ENCODE measurements around the gene ARSJ.

ARSJ gene

GRCh38 chr4:113951263-113951662 lies 28.2 kb downstream of the ARSJ start:
- Histone ChIP-seq H3K4me3 (ENCODE audit: low read length) (no peak overlapping the region), H3K9me3 (ENCODE audit: control insufficient read depth, insufficient read depth, low read length) (no peaks in the 10 kb centered on the region), H3K36me3 (ENCODE audit: control insufficient read depth, low read length) (no peaks in the 10 kb centered on the region), H3K4me1 (ENCODE audit: control insufficient read depth, low read length) (no peaks in the 10 kb centered on the region), H4K20me1 (ENCODE audit: control insufficient read depth, insufficient read depth, low read depth, low read length) (no peaks in the 10 kb centered on the region), H3F3A (ENCODE audit: control insufficient read depth, insufficient read depth) (no peaks in the 10 kb centered on the region), H3K9me2 (replicated peaks; ENCODE audit: control insufficient read depth, low read length) (no peaks in the 10 kb centered on the region), H3K27ac (ENCODE audit: low read depth, low read length) (no peak overlapping the region), H3K27me3 (ENCODE audit: control insufficient read depth, low read length) (peaks cover 19% of the 10 kb centered on the region), H3K4me2 (ENCODE audit: low read length) (no peak overlapping the region), H3K79me2 (ENCODE audit: control insufficient read depth, low read length) (no peaks in the 10 kb centered on the region)
- TF ChIP-seq EZH2phosphoT487 (IDR thresholded peaks at IDR 0.05; ENCODE audit: borderline replicate concordance, low read length) (no peak), CTCF (IDR thresholded peaks at IDR 0.05; ENCODE audit: low read depth, low read length, poor library complexity, severe bottlenecking) (no peak)

GRCh38 chr4:113950207-113950606 lies 29.2 kb downstream of the ARSJ start:
- H3K9me2 ChIP-seq (replicated peaks; ENCODE audit: control insufficient read depth, low read length): no peaks in the 10 kb centered on the region
- H3K9me3 ChIP-seq (ENCODE audit: control insufficient read depth, insufficient read depth, low read length): no peaks in the 10 kb centered on the region
- H3F3A ChIP-seq (ENCODE audit: control insufficient read depth, insufficient read depth): no peaks in the 10 kb centered on the region
- H3K36me3 ChIP-seq (ENCODE audit: control insufficient read depth, low read length): no peaks in the 10 kb centered on the region
- no peaks in the 10 kb centered on the region for H3K4me1 ChIP-seq (ENCODE audit: control insufficient read depth, low read length)
- H3K27ac ChIP-seq (ENCODE audit: low read depth, low read length): no peak overlapping the region
- H3K27me3 ChIP-seq (ENCODE audit: control insufficient read depth, low read length): peaks cover 19% of the 10 kb centered on the region
- no peaks in the 10 kb centered on the region for H3K79me2 ChIP-seq (ENCODE audit: control insufficient read depth, low read length)
- H3K4me2 ChIP-seq (ENCODE audit: low read length): no peak overlapping the region
- no peaks in the 10 kb centered on the region for H4K20me1 ChIP-seq (ENCODE audit: control insufficient read depth, insufficient read depth, low read depth, low read length)
- no peak overlapping the region for H3K4me3 ChIP-seq (ENCODE audit: low read length)
- TF ChIP-seq EZH2phosphoT487 (IDR thresholded peaks at IDR 0.05; ENCODE audit: borderline replicate concordance, low read length): no peak
- no peak for TF ChIP-seq CTCF (IDR thresholded peaks at IDR 0.05; ENCODE audit: low read depth, low read length, poor library complexity, severe bottlenecking)

- H3K4me1 ChIP-seq (ENCODE audit: control insufficient read depth, low read length): no peaks in the 10 kb centered on the region
- no peaks in the 10 kb centered on the region for H3K9me2 ChIP-seq (replicated peaks; ENCODE audit: control insufficient read depth, low read length)
- TF ChIP-seq EZH2phosphoT487 (IDR thresholded peaks at IDR 0.05; ENCODE audit: borderline replicate concordance, low read length): no peak
- no peaks in the 10 kb centered on the region for H3K9me3 ChIP-seq (ENCODE audit: control insufficient read depth, insufficient read depth, low read length)
- H3K4me2 ChIP-seq (ENCODE audit: low read length): no peak overlapping the region
- H3K79me2 ChIP-seq (ENCODE audit: control insufficient read depth, low read length): no peaks in the 10 kb centered on the region
- no peak overlapping the region for H3K27ac ChIP-seq (ENCODE audit: low read depth, low read length)
- no peaks in the 10 kb centered on the region for H3K36me3 ChIP-seq (ENCODE audit: control insufficient read depth, low read length)
- H3K27me3 ChIP-seq (ENCODE audit: control insufficient read depth, low read length): peaks cover 2% of the 10 kb centered on the region
- H3K4me3 ChIP-seq (ENCODE audit: low read length): no peak overlapping the region
- no peaks in the 10 kb centered on the region for H4K20me1 ChIP-seq (ENCODE audit: control insufficient read depth, insufficient read depth, low read depth, low read length)
- no peaks in the 10 kb centered on the region for H3F3A ChIP-seq (ENCODE audit: control insufficient read depth, insufficient read depth)
These were observed 32.0 kb downstream of the ARSJ start for GRCh38 chr4:113947484-113947883.

- H3K27me3 ChIP-seq (ENCODE audit: control insufficient read depth, low read length): no peaks in the 10 kb centered on the region
- H3K4me1 ChIP-seq (ENCODE audit: control insufficient read depth, low read length): no peaks in the 10 kb centered on the region
- H3F3A ChIP-seq (ENCODE audit: control insufficient read depth, insufficient read depth): no peaks in the 10 kb centered on the region
- no peaks in the 10 kb centered on the region for H3K36me3 ChIP-seq (ENCODE audit: control insufficient read depth, low read length)
- H4K20me1 ChIP-seq (ENCODE audit: control insufficient read depth, insufficient read depth, low read depth, low read length): no peaks in the 10 kb centered on the region
- no peak overlapping the region for H3K27ac ChIP-seq (ENCODE audit: low read depth, low read length)
- no peak for TF ChIP-seq CTCF (IDR thresholded peaks at IDR 0.05; ENCODE audit: low read depth, low read length, poor library complexity, severe bottlenecking)
- H3K9me3 ChIP-seq (ENCODE audit: control insufficient read depth, insufficient read depth, low read length): no peaks in the 10 kb centered on the region
- H3K79me2 ChIP-seq (ENCODE audit: control insufficient read depth, low read length): no peaks in the 10 kb centered on the region
- H3K4me3 ChIP-seq (ENCODE audit: low read length): no peak overlapping the region
- H3K9me2 ChIP-seq (replicated peaks; ENCODE audit: control insufficient read depth, low read length): no peaks in the 10 kb centered on the region
- no peak overlapping the region for H3K4me2 ChIP-seq (ENCODE audit: low read length)
These were observed 33.5 kb downstream of the ARSJ start for GRCh38 chr4:113945906-113946305.

Data from DOHH2 (cell line).